GM18858 (cell line): ENCODE results near the gene CPA1.
"Not testable (repeated sequence)": the region's sequence is repeated elsewhere in the genome, so short reads cannot be mapped to it uniquely, and the experiment has no call there.

Source experiments
- ATAC-seq: cut with Tn5 transposase; IDR thresholded peaks from one replicate; pipeline ENCODE4 v1.9.1; 2021; ENCODE audit not compliant: unreplicated experiment

CPA1 gene

DNA sequence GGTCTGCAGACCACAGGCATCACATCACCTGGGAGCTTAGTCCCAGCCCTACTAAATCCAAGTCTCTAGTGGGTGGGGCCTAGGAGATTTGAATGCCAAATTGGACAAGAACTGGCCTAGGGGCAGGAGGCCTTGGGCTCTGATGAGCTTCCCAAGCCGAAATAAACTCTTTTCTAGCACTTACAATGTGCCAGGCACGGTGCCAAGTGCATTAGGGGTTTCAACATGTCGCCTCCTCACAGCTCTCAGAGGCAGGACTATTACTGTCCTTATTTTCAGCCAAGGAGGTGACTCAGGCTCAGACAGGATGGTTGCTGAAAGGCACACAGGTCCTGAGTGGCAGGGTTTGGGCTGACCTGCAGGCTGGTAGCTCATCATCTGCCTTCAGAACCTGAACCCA, 9.2 kb upstream of the CPA1 start:
- ATAC-seq: no peak

DNA sequence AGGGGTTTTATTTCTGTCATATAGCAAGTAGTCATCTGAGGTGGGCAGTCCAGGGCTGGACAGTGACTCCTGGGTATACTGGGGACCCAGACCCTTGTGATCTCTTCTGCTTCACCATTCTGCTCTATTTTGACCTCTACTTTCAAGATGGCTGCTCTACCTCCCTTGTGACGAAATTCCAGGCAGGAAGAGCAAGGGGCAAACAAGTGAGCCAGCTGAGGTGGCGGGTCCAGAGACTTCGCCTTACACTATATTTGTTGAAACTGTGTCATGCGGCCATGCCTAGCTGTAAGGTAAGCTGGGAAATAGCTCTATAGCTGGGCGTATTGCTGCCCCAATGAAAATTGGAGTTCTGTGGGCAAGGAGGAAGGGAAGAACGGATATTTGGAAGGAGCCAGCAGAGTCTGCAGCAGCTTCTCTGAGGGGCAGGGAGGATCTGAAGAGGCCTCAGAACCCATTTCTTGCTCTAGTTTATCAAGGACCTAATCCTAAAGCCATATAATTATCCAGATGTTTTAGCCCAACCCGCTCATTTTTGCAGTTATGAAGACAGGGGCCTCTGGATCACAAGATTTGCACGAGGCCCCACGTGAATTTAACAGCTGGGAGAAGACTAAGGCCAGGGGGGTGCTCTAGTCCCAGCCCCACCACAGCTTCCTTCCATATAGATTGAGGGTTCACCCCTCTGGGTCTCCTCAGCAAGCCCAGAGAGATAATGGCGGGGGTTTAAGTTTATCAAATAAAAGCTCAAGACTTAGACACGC, 7.7 kb upstream of the CPA1 start:
- ATAC-seq: no peak

DNA sequence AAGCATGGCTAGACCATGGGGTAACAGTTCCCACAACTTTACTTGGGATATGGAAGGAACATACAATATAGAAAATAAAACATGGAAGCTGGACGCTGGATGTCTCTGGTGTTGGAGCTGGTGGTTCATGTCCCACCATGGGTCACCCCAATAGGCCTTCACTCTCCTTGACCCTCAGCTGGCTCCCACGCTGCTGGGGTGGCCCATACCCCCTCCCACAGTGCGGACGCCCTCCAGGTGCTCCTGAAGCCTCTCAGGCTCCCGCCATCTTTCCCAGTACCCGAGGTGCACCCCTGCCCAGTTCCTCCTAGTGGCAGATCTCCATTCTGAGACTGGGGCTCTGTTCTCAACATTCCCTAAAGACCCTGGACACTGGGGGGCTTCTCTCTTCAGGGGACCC, 5.8 kb upstream of the CPA1 start:
- no peak for ATAC-seq

DNA sequence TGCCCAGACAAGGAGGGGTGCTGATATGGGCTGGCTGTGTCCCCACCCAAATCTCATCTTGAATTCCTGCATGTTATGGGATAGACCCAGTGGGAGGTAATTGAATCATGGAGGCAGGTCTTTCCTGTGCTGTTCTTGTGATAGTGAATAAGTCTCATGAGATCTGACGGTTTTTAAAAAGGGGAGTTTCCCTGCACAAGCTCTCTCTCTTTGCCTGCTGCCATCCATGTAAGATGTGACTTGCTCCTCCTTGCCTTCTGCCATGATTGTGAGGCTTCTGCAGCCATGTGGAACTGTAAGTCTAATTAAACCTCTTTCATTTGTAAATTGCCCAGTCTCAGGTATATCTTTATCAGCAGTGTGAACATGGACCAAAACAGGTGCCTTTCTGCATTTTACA, 3.8 kb upstream of the CPA1 start:
- not testable (repeated sequence) for ATAC-seq

DNA sequence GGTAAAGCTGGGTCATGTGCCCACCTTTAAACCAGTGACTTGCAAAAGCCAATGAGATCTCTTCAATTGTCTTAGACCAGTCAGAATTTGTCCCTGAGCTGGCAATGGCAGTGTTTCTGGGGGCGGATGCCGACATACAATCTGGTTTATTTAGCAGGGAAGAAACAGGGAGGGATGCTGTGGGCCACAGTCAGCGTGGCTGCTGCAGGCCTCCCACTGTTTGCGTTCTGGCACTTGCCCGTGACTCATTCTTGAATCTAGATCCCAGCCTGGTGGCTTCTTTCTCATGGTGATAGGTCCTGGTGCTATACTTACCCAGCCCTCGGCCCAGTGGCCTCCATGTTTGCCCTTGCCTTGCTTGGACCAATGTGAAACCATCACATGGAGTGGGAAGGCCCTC, 3.1 kb upstream of the CPA1 start:
- no peak for ATAC-seq

DNA sequence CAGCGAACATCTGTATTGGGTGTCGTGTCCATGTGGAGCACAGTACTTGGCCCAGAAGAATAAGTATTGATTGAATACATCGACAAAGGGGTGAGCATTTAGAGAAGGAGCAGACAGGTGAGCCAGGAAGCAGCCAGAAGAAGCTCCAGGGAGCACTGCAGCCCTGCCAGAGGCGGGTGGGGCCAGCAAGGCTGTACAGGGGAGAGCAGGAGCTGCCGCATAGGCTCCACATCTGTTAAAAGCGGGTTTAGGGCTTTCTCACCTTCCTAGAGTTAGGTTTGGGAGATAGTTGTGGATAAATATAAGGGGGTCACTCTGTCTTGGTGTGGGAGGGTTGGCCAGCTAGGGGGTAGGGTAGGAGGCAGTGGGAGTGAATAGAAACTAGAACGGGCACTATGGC, 1.3 kb upstream of the CPA1 start:
- ATAC-seq: no peak

DNA sequence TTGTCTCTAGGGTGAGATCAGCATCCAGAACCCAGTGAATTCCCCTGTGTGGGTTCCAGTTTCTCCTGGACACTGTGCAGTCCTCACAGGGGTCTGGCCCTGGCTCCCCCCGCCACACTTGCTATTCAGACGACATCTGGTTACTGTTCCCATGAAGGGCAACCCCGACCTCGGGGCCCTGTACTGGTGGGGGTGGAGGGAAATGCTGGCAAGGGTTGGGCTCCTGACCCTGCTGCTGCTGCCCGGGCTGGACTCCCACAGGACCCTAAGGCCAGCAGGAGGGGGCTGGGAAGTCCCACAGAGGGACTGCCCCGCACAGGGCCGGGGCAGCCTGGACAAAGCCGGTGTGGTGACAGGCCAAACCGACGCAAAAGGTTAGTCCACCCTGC, 768 bp upstream of the CPA1 start:
- no peak for ATAC-seq

DNA sequence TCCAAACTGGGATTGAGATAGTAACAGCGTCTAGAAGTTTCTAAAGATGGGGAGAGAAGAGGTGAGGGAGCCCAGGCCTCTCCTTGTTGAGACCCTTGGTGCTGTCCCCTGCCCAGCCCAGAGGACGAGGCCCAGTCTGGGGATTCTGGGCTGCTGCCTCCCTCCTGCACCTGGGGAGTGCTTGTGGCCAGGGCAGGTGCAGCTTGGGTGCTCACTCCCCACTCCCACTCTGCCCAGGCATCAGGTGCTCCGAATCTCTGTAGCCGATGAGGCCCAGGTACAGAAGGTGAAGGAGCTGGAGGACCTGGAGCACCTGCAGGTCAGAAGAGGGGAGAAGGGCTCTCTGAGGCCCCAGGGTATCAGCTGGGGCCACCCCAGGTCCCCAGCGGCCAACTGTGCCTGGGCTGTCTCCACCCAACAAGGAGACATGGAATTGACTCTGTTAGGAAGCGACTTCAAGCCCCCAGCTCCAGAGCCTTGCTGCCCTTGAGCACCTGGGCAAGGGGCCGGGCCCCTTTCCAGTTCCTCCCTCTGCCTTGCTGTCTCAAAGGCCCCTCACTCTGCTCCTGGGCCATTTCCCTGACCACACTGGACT, 664 bp downstream of the CPA1 start:
- no peak for ATAC-seq

DNA sequence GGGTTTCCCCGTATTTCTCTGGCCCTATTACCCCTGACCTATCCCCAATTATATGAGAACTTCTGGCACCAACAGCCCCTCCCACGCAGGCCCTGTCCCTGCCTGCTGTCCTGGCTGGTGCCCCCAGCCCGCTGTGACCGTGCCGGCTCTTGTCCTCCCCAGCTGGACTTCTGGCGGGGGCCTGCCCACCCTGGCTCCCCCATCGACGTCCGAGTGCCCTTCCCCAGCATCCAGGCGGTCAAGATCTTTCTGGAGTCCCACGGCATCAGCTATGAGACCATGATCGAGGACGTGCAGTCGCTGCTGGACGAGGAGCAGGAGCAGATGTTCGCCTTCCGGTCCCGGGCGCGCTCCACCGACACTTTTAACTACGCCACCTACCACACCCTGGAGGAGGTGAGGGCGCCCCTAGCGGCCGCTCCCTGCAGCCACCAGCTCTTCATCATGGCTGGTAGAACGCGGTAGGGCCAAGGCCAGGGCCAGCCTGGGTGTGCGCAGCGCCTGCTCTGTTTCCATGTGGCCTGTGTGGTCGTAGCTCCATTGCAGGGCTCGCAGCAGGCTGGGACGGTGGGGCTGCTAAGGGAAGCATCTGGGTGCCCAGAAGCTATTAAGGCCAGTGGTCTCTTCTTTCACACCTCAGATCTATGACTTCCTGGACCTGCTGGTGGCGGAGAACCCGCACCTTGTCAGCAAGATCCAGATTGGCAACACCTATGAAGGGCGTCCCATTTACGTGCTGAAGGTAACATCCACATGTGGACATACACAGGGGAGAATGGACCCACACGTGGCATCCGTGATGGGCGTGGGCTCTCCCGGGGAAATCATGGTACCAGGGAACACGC, 1.4 kb downstream of the CPA1 start:
- no peak for ATAC-seq

DNA sequence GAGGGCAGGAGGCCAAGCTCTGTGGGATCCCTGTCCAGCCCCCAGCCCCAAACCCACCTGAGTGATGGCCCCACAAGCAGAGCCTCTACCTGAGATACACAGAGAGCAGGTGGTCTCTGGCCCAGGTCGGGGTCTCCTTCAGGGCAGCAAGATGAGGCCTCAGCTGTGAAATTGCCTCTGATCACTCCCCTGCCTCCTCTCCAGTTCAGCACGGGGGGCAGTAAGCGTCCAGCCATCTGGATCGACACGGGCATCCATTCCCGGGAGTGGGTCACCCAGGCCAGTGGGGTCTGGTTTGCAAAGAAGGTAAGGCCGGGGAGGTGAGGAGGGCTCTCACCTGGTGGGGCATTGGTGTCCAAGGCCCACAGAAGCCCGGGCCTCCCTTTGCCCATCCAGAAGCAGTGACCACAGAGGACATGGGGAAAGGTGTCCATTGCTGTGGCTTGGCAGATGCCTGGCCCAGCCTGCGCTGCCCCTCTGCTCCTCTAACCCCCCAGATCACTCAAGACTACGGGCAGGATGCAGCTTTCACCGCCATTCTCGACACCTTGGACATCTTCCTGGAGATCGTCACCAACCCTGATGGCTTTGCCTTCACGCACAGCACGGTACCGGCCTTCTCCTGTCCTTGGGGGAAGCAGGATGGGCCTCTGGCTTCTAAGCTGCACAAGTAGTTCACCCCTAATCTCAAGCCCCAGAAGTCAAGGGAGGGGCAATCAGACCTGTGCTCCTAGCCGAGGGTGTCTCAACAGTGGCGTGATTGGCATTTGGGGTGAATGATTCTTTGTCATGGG, 3.1 kb downstream of the CPA1 start:
- no peak for ATAC-seq

DNA sequence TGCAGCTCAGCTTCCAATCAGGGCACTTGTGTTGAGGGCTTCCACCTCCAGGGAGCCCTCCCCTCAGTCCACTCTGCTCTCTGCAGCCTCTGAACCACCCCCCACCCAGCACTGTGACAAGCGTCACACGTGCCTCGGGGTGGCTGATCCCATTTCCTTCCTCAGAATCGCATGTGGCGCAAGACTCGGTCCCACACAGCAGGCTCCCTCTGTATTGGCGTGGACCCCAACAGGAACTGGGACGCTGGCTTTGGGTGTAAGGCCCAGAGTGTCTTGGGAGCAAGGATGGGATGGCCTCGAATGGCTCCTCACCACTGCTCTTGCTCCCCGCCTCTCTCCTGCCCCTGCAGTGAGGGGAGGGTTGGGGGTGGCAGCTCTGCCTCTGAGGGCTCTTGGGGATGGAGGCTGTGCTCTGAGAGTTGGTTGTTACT, 4.1 kb downstream of the CPA1 start:
- ATAC-seq: no peak

DNA sequence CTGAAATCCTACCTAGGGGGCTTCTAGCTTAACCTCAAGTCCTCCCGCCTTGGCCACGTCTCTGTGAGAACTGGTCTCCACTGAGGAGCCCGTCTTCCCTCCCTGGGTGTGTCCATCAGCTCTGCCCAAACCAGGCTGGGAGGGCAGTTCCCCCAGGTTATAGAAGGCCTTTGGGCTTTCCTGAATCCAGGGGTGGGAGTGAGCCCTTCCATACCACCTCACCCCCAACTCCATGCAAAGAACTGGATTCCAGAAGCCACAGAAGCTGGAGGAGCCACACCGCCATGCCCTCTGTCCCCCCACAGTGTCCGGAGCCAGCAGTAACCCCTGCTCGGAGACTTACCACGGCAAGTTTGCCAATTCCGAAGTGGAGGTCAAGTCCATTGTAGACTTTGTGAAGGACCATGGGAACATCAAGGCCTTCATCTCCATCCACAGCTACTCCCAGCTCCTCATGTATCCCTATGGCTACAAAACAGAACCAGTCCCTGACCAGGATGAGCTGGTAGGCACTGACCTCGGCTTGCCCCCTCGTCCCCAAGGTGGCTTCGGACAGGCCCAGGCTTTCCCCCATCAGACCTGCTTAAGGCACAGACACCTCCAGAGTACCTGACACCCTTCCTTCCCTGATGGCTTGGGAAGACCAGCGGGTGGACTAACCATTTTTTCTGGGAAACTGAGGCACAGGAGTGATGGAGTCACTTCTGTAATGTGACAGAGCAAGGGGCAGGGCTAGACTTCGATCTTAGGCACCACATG, 4.7 kb downstream of the CPA1 start:
- ATAC-seq: no peak

DNA sequence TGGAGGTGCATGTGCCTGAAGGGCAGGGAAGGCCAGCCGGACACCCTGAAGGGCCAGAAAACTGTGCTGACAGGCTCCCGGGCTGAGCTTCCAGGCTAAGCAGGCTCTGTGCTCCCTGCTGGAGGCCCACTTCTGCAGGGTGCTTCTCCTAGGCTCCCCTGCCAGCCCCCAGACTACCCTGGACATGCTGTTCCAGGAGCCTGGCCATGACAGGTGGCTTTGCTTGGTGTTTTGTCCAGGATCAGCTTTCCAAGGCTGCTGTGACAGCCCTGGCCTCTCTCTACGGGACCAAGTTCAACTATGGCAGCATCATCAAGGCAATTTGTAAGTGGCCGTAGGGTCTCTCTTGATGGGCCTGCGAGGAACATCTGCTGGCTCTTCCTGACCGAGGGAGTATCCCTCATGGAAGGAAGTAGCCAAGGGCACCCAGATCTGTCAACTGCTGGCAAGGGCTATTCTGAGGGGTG, 5.3 kb downstream of the CPA1 start:
- ATAC-seq: no peak

DNA sequence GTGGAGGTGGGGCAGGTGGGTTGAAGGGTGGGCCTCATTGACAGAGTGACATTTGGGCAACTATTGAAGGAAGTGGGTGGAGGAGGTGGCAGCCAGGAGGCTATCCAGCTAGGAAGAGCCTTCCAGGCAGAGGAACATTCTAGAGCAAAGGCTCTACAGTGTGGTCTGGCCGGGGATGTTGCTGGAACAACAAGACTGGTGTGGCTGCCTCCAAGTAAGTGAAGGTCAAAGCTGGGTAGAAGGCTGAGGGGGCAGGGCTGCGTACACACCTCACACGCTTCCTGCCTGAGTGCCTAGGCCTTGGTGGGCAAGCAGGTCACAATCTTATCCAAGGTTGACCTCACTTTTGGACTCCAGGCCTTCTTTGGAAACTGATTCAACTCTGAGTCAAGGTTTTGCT, 6.6 kb downstream of the CPA1 start:
- no peak for ATAC-seq

DNA sequence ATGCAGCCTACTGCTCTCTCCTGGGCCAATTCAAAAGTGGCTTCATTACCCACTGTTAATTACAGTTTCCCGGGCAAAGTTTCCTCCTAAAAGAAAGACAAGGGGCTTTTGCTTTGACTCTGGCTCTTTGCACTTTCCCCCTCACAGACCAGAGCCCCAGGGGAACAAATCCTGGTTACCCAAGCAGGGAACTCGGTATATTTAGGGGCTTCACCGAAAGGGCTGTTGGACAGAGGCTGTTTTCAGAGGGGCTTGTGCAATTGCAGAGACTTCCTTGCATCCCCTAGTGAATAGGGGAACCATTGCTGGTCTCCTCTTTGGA, 7.0 kb downstream of the CPA1 start:
- no peak for ATAC-seq

DNA sequence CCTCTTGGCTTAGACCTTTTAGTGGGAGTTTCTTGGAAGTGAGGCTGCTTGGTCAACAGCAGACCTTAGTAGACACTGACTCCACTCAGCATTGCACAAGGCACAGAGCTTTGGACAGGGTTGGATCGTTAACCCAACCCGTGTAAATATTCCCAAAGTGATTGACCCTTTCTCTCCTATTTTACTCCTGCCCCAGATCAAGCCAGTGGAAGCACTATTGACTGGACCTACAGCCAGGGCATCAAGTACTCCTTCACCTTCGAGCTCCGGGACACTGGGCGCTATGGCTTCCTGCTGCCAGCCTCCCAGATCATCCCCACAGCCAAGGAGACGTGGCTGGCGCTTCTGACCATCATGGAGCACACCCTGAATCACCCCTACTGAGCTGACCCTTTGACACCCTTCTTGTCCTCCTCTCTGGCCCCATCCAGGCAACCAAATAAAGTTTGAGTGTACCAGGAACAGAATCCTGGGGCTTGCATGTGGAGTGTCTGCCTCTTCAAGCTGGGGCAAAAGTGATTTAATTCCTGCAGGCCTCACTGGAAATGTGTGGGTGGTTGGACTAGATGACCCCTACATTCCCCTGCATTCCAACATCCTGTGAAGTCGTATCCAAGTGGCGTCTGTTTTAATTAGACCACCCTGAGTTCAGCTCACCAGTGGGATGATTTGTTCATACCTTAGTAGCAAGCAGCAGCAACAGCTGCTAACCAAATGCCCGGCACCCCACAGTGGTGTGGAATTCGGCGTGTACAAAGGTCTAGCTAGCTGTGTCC, 7.5 kb downstream of the CPA1 start:
- no peak for ATAC-seq

DNA sequence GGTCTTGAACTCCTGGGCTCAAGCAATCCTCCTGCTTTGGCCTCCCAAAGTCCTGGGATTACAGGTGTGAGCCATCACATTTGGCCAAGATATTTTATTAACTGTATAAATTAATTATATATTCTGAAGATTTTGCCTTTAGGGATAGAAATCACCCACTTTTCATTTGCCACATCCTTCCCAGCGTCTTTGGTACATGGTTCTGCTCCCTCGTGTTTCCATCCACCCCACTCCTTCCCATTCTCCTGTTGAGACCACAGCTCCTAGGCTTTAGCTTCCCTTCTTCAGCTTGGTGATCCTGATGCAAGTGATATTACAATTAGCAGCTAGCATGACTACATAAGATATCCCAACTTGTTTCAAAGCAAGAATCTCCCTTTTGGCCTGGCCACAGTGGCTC, 8.4 kb downstream of the CPA1 start:
- ATAC-seq: no peak

DNA sequence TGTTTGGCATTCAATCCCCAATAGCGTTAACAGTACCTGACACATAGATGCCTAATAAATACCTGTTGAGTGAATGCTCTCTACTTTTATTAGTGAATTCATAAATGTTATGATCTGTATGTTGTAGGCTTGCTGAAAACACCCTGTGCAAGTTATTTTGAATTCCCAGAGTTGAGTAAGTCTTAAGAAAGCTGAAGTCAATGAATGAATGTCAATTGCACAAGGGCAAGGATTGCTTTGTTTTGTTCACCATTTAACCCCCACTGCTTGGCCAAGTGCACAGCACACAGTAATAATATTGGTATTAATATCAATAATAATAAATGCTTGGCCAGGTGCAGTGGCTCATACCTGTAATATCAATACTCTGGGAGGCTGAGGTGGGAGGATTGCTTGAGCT, 10.2 kb downstream of the CPA1 start:
- ATAC-seq: no peak

DNA sequence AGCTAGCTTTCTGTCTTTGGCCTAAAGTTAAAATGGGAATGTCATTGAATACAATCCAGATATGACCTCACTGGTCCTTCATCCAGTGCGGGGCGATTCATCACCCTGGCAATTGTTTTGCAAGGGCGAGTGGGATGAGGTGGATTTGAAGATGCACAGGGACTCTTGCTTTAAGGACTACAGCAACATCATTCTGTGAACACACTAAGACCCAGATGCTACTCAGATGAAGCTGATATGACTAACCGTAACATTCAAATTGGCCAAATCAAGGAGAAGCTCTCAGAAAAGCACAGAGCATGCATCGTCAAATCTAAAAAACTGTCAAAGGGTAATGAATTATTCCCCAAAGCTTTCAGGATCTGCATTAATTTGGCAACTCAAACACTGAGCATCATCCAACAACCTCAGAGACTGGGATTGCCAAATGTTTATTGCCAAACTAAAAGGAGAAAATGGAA, 12.8 kb downstream of the CPA1 start:
- ATAC-seq: no peak
